ENCODE measurements around the gene RBX1.
"Not testable (repeated sequence)": the region's sequence is repeated elsewhere in the genome, so short reads cannot be mapped to it uniquely, and the experiment has no call there.

RBX1 gene

GRCh38 chr22:40991298-40991697, 40.1 kb downstream of the RBX1 start:
- no peaks in the 10 kb centered on the region for H3K9me3 Mint-ChIP-seq
- H3K27me3 Mint-ChIP-seq (ENCODE audit: low read depth): peaks cover 14% of the 10 kb centered on the region
- no peak overlapping the region for H3K4me3 Mint-ChIP-seq
- TF ChIP-seq CTCF (IDR thresholded peaks at IDR 0.05; ENCODE audit: unreplicated experiment in 3 of 3): no peak
- H3K4me1 Mint-ChIP-seq: peaks cover 4% of the 10 kb centered on the region
- H3K36me3 Mint-ChIP-seq (ENCODE audit: low read depth): no peaks in the 10 kb centered on the region
- no peak overlapping the region for H3K27ac Mint-ChIP-seq

GRCh38 chr22:40995821-40996220, 44.6 kb downstream of the RBX1 start:
- H3K9me3 Mint-ChIP-seq: no peaks in the 10 kb centered on the region
- no peak for TF ChIP-seq CTCF (IDR thresholded peaks at IDR 0.05; ENCODE audit: unreplicated experiment in 3 of 3)
- no peaks in the 10 kb centered on the region for H3K36me3 Mint-ChIP-seq (ENCODE audit: low read depth)
- no peaks in the 10 kb centered on the region for H3K4me1 Mint-ChIP-seq
- H3K27ac Mint-ChIP-seq: no peak overlapping the region
- H3K4me3 Mint-ChIP-seq: no peak overlapping the region
- peaks cover 10% of the 10 kb centered on the region for H3K27me3 Mint-ChIP-seq (ENCODE audit: low read depth)

GRCh38 chr22:40997520-40997919, 46.3 kb downstream of the RBX1 start:
- Mint-ChIP-seq H3K27ac (no peak overlapping the region), H3K9me3 (no peaks in the 10 kb centered on the region), H3K4me1 (no peaks in the 10 kb centered on the region), H3K27me3 (ENCODE audit: low read depth) (peaks cover 8% of the 10 kb centered on the region), H3K36me3 (ENCODE audit: low read depth) (no peaks in the 10 kb centered on the region), H3K4me3 (no peak overlapping the region)
- no peak for TF ChIP-seq CTCF (IDR thresholded peaks at IDR 0.05; ENCODE audit: unreplicated experiment in 3 of 3)

- Mint-ChIP-seq H3K9me3 (no peaks in the 10 kb centered on the region), H3K27ac (no peak overlapping the region), H3K27me3 (ENCODE audit: low read depth) (no peaks in the 10 kb centered on the region), H3K36me3 (ENCODE audit: low read depth) (no peaks in the 10 kb centered on the region), H3K4me3 (no peak overlapping the region), H3K4me1 (no peaks in the 10 kb centered on the region)
- TF ChIP-seq CTCF (IDR thresholded peaks at IDR 0.05; ENCODE audit: unreplicated experiment in 3 of 3): no peak
Measured at GRCh38 chr22:41000040-41000565, 48.9 kb downstream of the RBX1 start.

- no peak for TF ChIP-seq CTCF (IDR thresholded peaks at IDR 0.05; ENCODE audit: unreplicated experiment in 3 of 3)
- Mint-ChIP-seq H3K27me3 (ENCODE audit: low read depth) (peaks cover 3% of the 10 kb centered on the region), H3K36me3 (ENCODE audit: low read depth) (no peaks in the 10 kb centered on the region), H3K4me1 (no peaks in the 10 kb centered on the region), H3K27ac (peak overlapping the region in 2 of 3 experiments; percentile 0 to 68), H3K9me3 (no peaks in the 10 kb centered on the region), H3K4me3 (no peak overlapping the region)
Measured at GRCh38 chr22:41000941-41001721, 50.0 kb downstream of the RBX1 start.

GRCh38 chr22:41001722-41002122, 50.5 kb downstream of the RBX1 start:
- H3K27ac Mint-ChIP-seq: peak overlapping the region in 2 of 3 experiments; percentile 0 to 68
- no peaks in the 10 kb centered on the region for H3K4me1 Mint-ChIP-seq
- no peak overlapping the region for H3K4me3 Mint-ChIP-seq
- H3K27me3 Mint-ChIP-seq (ENCODE audit: low read depth): peaks cover 3% of the 10 kb centered on the region
- H3K9me3 Mint-ChIP-seq: no peaks in the 10 kb centered on the region
- TF ChIP-seq CTCF (IDR thresholded peaks at IDR 0.05; ENCODE audit: unreplicated experiment in 3 of 3): no peak
- no peaks in the 10 kb centered on the region for H3K36me3 Mint-ChIP-seq (ENCODE audit: low read depth)

- not testable (repeated sequence) for H3K9me3 Mint-ChIP-seq; H3K4me1 Mint-ChIP-seq; H3K27me3 Mint-ChIP-seq (ENCODE audit: low read depth); H3K36me3 Mint-ChIP-seq (ENCODE audit: low read depth); H3K27ac Mint-ChIP-seq; H3K4me3 Mint-ChIP-seq
Measured at GRCh38 chr22:41002386-41002785, 51.2 kb downstream of the RBX1 start.

Data from nephron (organoid).